Measurements from ENCODE around the gene ACSS3.

The ACSS3 gene

DNA sequence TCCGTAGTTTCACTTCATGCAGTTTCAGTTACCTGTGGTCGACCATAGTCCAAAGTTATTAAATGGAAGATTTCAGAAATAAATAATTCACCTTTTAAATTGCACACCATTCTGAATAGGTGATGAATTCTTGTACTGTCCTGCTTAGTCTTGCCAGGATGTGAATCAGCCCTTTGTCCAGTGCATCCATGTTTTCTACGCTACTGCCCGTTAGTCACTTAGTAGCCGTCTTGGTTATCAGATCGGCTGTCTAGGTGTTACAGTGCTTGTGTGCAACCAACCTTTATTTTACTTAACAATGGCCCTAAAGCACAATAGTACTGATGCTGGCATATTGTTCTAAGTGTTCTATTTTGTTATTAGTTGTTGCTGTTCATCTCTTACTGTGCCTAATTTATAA is 146.7 kb downstream of the ACSS3 start:
- H3K4me3 ChIP-seq (ENCODE audit: low read depth, low read length), result no peak overlapping the region
- WGBS (ENCODE audit: extremely low coverage, insufficient coverage, insufficient read length), result no CpG with 5 or more reads among the region's 6 CpGs
- H2BK12ac ChIP-seq (ENCODE audit: low read length), result no peak overlapping the region
- no peak overlapping the region for H3K14ac ChIP-seq (ENCODE audit: low read length)
- H3K4ac ChIP-seq (ENCODE audit: low read depth, low read length), result no peak overlapping the region
- peaks cover 0 to under 1% of the 10 kb centered on the region in 2 experiments for H3K4me1 ChIP-seq (ENCODE audit: control insufficient read depth in 1 of 2, insufficient read depth in 2 of 2, low read length in 2 of 2)
- no peak overlapping the region for H3K9ac ChIP-seq (ENCODE audit: low read length)
- no peak overlapping the region for H2BK120ac ChIP-seq (ENCODE audit: insufficient read depth, low read length, poor library complexity)
- no peaks in the 10 kb centered on the region for H3K79me2 ChIP-seq (ENCODE audit: control insufficient read depth, insufficient read depth, low read length, poor library complexity)
- H3K27ac ChIP-seq (ENCODE audit: low read depth, low read length), result no peak overlapping the region
- H3K9me3 ChIP-seq (ENCODE audit: insufficient read depth, low read depth, low read length), result no peaks in the 10 kb centered on the region
- no peak overlapping the region for H4K8ac ChIP-seq (ENCODE audit: low read depth, low read length)
- H4K91ac ChIP-seq (ENCODE audit: low read depth, low read length), result no peak overlapping the region
- no peaks in the 10 kb centered on the region for H3K79me1 ChIP-seq (ENCODE audit: low read length)
- no peak overlapping the region for H2AK5ac ChIP-seq (ENCODE audit: low read length)
- H3K4me2 ChIP-seq (ENCODE audit: low read length), result no peak overlapping the region
- no peak for DNase-seq
- no peaks in the 10 kb centered on the region for H3K27me3 ChIP-seq (ENCODE audit: insufficient read depth, low read length)
- H4K12ac ChIP-seq (ENCODE audit: low read depth, low read length), result no peak overlapping the region
- no peak overlapping the region for H2BK5ac ChIP-seq (ENCODE audit: low read depth, low read length, poor library complexity)
- no peak overlapping the region for H2AFZ ChIP-seq (ENCODE audit: insufficient read depth, low read length, poor library complexity)
- no peak overlapping the region for H3K23ac ChIP-seq (ENCODE audit: low read length)
- no peak overlapping the region for H3K18ac ChIP-seq (ENCODE audit: low read length)
- no peaks in the 10 kb centered on the region for H3K36me3 ChIP-seq (ENCODE audit: control insufficient read depth in 1 of 2, insufficient read depth in 2 of 2, low read length in 2 of 2)

GRCh38 chr12:81229759-81230158 is 151.9 kb downstream of the ACSS3 start:
- H3K4me3 ChIP-seq (ENCODE audit: low read depth, low read length), result no peak overlapping the region
- DNase-seq, result no peak
- no peaks in the 10 kb centered on the region for H3K9me3 ChIP-seq (ENCODE audit: insufficient read depth, low read depth, low read length)
- no peak overlapping the region for H4K91ac ChIP-seq (ENCODE audit: low read depth, low read length)
- WGBS (ENCODE audit: extremely low coverage, insufficient coverage, insufficient read length), result no CpG with 5 or more reads among the region's 5 CpGs
- H3K23ac ChIP-seq (ENCODE audit: low read length), result no peak overlapping the region
- no peak overlapping the region for H2BK12ac ChIP-seq (ENCODE audit: low read length)
- no peak overlapping the region for H4K12ac ChIP-seq (ENCODE audit: low read depth, low read length)
- H3K27me3 ChIP-seq (ENCODE audit: insufficient read depth, low read length), result no peaks in the 10 kb centered on the region
- H2AK5ac ChIP-seq (ENCODE audit: low read length), result no peak overlapping the region
- H3K9ac ChIP-seq (ENCODE audit: low read length), result no peak overlapping the region
- H3K4ac ChIP-seq (ENCODE audit: low read depth, low read length), result no peak overlapping the region
- no peaks in the 10 kb centered on the region for H3K36me3 ChIP-seq (ENCODE audit: control insufficient read depth in 1 of 2, insufficient read depth in 2 of 2, low read length in 2 of 2)
- H2BK5ac ChIP-seq (ENCODE audit: low read depth, low read length, poor library complexity), result no peak overlapping the region
- H3K4me1 ChIP-seq (ENCODE audit: control insufficient read depth in 1 of 2, insufficient read depth in 2 of 2, low read length in 2 of 2), result peaks cover 2% of the 10 kb centered on the region in 2 experiments
- no peak overlapping the region for H3K14ac ChIP-seq (ENCODE audit: low read length)
- no peak overlapping the region for H3K4me2 ChIP-seq (ENCODE audit: low read length)
- H2AFZ ChIP-seq (ENCODE audit: insufficient read depth, low read length, poor library complexity), result no peak overlapping the region
- no peaks in the 10 kb centered on the region for H3K79me2 ChIP-seq (ENCODE audit: control insufficient read depth, insufficient read depth, low read length, poor library complexity)
- no peaks in the 10 kb centered on the region for H3K79me1 ChIP-seq (ENCODE audit: low read length)
- no peak overlapping the region for H4K8ac ChIP-seq (ENCODE audit: low read depth, low read length)
- no peak overlapping the region for H3K18ac ChIP-seq (ENCODE audit: low read length)
- H2BK120ac ChIP-seq (ENCODE audit: insufficient read depth, low read length, poor library complexity), result no peak overlapping the region
- H3K27ac ChIP-seq (ENCODE audit: low read depth, low read length), result no peak overlapping the region

DNA sequence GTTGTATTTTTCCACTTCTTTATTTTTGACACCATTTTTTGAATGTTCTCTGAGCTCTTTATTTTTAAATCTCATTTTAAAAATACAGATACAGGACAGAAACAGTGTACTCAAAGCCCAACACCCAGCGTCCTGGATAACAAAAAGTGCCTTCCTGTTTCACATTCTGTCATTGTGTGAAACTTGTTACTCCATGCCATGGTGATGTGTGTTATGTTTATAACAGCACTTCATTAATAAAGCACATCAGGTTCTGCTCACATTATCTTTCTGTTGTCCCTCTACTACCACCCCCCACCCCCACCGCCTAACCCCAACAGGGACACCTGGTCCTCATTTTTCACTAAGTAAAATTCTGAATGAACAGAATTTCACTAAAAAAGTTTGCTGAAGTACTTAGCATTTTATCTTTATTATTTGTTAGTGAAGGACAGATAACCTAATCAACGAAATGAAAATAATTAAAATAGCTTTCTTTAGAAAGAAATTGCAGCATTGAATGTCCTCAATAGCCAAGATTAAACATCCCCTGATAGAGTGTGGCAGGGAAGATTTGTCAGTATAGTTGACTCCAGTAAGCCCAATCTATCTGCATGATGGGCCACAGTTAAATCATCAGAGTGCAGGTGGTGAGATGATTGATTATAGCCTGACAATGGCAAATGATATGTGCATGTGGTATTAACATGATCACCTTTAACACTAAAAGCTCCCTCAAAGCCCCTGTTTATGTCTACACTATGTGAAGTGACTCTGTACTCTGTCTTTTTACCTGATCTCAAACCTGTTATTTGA is 153.9 kb downstream of the ACSS3 start:
- Histone ChIP-seq H3K23ac (ENCODE audit: low read length) (no peak overlapping the region), H3K27ac (ENCODE audit: low read depth, low read length) (no peak overlapping the region), H2AFZ (ENCODE audit: insufficient read depth, low read length, poor library complexity) (no peak overlapping the region), H2BK12ac (ENCODE audit: low read length) (no peak overlapping the region), H4K12ac (ENCODE audit: low read depth, low read length) (no peak overlapping the region), H3K4ac (ENCODE audit: low read depth, low read length) (no peak overlapping the region), H4K8ac (ENCODE audit: low read depth, low read length) (no peak overlapping the region), H3K27me3 (ENCODE audit: insufficient read depth, low read length) (no peaks in the 10 kb centered on the region), H4K91ac (ENCODE audit: low read depth, low read length) (no peak overlapping the region), H3K4me2 (ENCODE audit: low read length) (no peak overlapping the region), H3K9ac (ENCODE audit: low read length) (no peak overlapping the region), H2AK5ac (ENCODE audit: low read length) (no peak overlapping the region), H3K36me3 (ENCODE audit: control insufficient read depth in 1 of 2, insufficient read depth in 2 of 2, low read length in 2 of 2) (no peaks in the 10 kb centered on the region), H3K18ac (ENCODE audit: low read length) (no peak overlapping the region), H2BK120ac (ENCODE audit: insufficient read depth, low read length, poor library complexity) (no peak overlapping the region), H3K4me1 (ENCODE audit: control insufficient read depth in 1 of 2, insufficient read depth in 2 of 2, low read length in 2 of 2) (peaks cover 2% of the 10 kb centered on the region in 2 experiments), H3K9me3 (ENCODE audit: insufficient read depth, low read depth, low read length) (no peaks in the 10 kb centered on the region), H2BK5ac (ENCODE audit: low read depth, low read length, poor library complexity) (no peak overlapping the region), H3K79me2 (ENCODE audit: control insufficient read depth, insufficient read depth, low read length, poor library complexity) (no peaks in the 10 kb centered on the region), H3K79me1 (ENCODE audit: low read length) (no peaks in the 10 kb centered on the region), H3K4me3 (ENCODE audit: low read depth, low read length) (no peak overlapping the region), H3K14ac (ENCODE audit: low read length) (no peak overlapping the region)
- no CpG with 5 or more reads among the region's 3 CpGs for WGBS (ENCODE audit: extremely low coverage, insufficient coverage, insufficient read length)
- no peak for DNase-seq

DNA sequence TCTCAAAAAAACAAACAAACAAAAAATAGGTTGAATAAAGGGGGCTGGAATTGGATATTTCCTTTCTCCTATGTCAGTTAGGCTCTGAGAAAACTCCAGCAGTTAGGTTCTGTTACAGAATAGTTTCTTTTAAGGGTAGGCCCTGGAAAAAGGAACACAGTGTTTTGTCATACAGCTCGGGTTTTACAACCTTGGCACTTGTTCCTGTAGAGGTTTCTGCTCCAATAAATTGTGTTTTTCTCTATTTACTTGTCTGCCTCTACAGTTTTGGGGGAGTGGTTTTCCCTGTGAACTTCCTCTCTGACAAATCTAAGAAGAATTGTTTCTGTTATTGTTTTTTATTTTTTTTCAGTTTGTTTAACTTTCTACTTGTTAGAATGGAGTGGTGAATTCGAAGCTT is 167.6 kb downstream of the ACSS3 start:
- H3K4me2 ChIP-seq (ENCODE audit: low read length), result no peak overlapping the region
- H3K79me2 ChIP-seq (ENCODE audit: control insufficient read depth, insufficient read depth, low read length, poor library complexity), result no peaks in the 10 kb centered on the region
- peaks cover 4% of the 10 kb centered on the region in 2 experiments for H3K4me1 ChIP-seq (ENCODE audit: control insufficient read depth in 1 of 2, insufficient read depth in 2 of 2, low read length in 2 of 2)
- no peak overlapping the region for H3K23ac ChIP-seq (ENCODE audit: low read length)
- no peaks in the 10 kb centered on the region for H3K9me3 ChIP-seq (ENCODE audit: insufficient read depth, low read depth, low read length)
- DNase-seq, result no peak
- no peaks in the 10 kb centered on the region for H3K27me3 ChIP-seq (ENCODE audit: insufficient read depth, low read length)
- no peak overlapping the region for H3K18ac ChIP-seq (ENCODE audit: low read length)
- H2BK5ac ChIP-seq (ENCODE audit: low read depth, low read length, poor library complexity), result no peak overlapping the region
- H3K4me3 ChIP-seq (ENCODE audit: low read depth, low read length), result no peak overlapping the region
- no peak overlapping the region for H4K12ac ChIP-seq (ENCODE audit: low read depth, low read length)
- no peak overlapping the region for H3K14ac ChIP-seq (ENCODE audit: low read length)
- no peak overlapping the region for H3K4ac ChIP-seq (ENCODE audit: low read depth, low read length)
- no CpG with 5 or more reads among the region's 2 CpGs for WGBS (ENCODE audit: extremely low coverage, insufficient coverage, insufficient read length)
- no peak overlapping the region for H3K27ac ChIP-seq (ENCODE audit: low read depth, low read length)
- no peak overlapping the region for H2BK120ac ChIP-seq (ENCODE audit: insufficient read depth, low read length, poor library complexity)
- H4K8ac ChIP-seq (ENCODE audit: low read depth, low read length), result no peak overlapping the region
- no peak overlapping the region for H2BK12ac ChIP-seq (ENCODE audit: low read length)
- no peak overlapping the region for H4K91ac ChIP-seq (ENCODE audit: low read depth, low read length)
- no peak overlapping the region for H2AK5ac ChIP-seq (ENCODE audit: low read length)
- no peak overlapping the region for H2AFZ ChIP-seq (ENCODE audit: insufficient read depth, low read length, poor library complexity)
- H3K36me3 ChIP-seq (ENCODE audit: control insufficient read depth in 1 of 2, insufficient read depth in 2 of 2, low read length in 2 of 2), result no peaks in the 10 kb centered on the region
- no peak overlapping the region for H3K9ac ChIP-seq (ENCODE audit: low read length)
- H3K79me1 ChIP-seq (ENCODE audit: low read length), result no peaks in the 10 kb centered on the region
